Esophagus squamous epithelium (tissue), 4 donors: ENCODE data around the gene ABCB10.

ENCODE experiments used
- CTCF ChIP-seq, 6 experiments: fragments of 450-650 bp in 4 of 6; fragments of 200-600 bp in 2 of 6; sonication (generic) in 2 of 6; IDR thresholded peaks; one replicate each; pipeline ENCODE4 v1.5.1; 2016 to 2019; ENCODE audit warnings: antibody characterized with exemption in 6 of 6, mild to moderate bottlenecking in 4 of 6, moderate library complexity in 4 of 6
- POLR2A ChIP-seq, 4 donors: fragments of 450-650 bp; IDR thresholded peaks; one replicate each; pipeline ENCODE4 v1.6.1; 2017; ENCODE audit warnings: antibody characterized with exemption in 4 of 4, mild to moderate bottlenecking in 4 of 4, moderate library complexity in 3 of 4

DNA sequence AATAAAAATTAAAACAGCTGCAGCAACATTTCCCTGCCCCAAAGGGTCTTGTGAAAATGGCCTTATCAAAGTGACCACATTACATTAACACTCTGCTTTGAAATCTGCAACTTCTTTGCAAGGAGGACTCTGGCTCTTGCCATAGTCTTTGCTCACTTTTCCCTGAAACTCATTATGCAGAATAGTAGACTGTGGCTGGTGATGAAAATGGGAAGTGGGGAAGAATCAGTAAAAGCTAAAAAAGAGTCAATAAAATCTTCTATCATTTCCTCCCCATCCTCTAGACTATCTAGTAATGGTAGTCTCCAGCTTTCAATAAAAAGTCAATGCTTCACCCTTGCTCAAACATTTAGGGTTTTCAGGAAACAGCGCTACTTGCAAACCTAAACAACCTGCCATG, 31.8 kb downstream of the ABCB10 start:
- TF ChIP-seq POLR2A (IDR thresholded peaks at IDR 0.05) (no peak), CTCF (IDR thresholded peaks at IDR 0.05) (no peak)
